ENCODE results near the gene NUP93. TPM values are rescaled to one million over a fixed set of nuclear protein-coding genes. Genes with fewer than 3 reads are reported as not detected.

The NUP93 gene
- total and polyA plus RNA-seq, 9 of the 15 experiments (the other 6 are each of a cell fraction or from before 2014, with no cell fraction given) = 92.0 to 162 (median 121) TPM

GRCh38 chr16:56765949-56766348, 36.0 kb downstream of the NUP93 start:
- Histone ChIP-seq H4K20me1 (replicated peaks; ENCODE audit: control insufficient read depth, insufficient read depth, low read length) (no peaks in the 10 kb centered on the region), H3K27me3 (ENCODE audit: control insufficient read depth in 2 of 2, insufficient read depth in 2 of 2, low read length in 2 of 2) (no peaks in the 10 kb centered on the region), H2AFZ (ENCODE audit: low read depth, low read length) (no peak overlapping the region), H3K9ac (ENCODE audit: insufficient read depth in 1 of 2, low read depth in 2 of 2, low read length in 2 of 2) (no peak overlapping the region), H3K36me3 (ENCODE audit: control insufficient read depth, insufficient read depth, low read length) (peaks cover 50% of the 10 kb centered on the region), H3K4me1 (replicated peaks in 1 of 2; ENCODE audit: control insufficient read depth in 2 of 2, insufficient read depth in 2 of 2, low read length in 2 of 2) (peaks cover 0 to 20% of the 10 kb centered on the region in 2 experiments; a peak in 2 of 5 replicates), H3K79me2 (ENCODE audit: control insufficient read depth, insufficient read depth, low read length) (peaks cover 10% of the 10 kb centered on the region), H3K4me2 (ENCODE audit: insufficient read depth, low read length) (no peak overlapping the region), H3K27ac (ENCODE audit: extremely low read depth, low read depth, low read length) (no peak overlapping the region), H3K4me3 (no peak overlapping the region), H3K9me3 (replicated peaks; ENCODE audit: control insufficient read depth, insufficient read depth, low read depth, low read length) (no peaks in the 10 kb centered on the region), H3K9me1 (ENCODE audit: control insufficient read depth, insufficient read depth, low read length) (no peaks in the 10 kb centered on the region)
- ChIA-PET POLR2A (interaction anchor here (0.6 kb wide), 1 partner anchor 9 kb away, joined by 3 read pairs; no protein-coding TSS in a partner anchor), CTCF (ENCODE audit: low intra/inter-chr PET ratio) (interaction anchor here (0.6 kb wide), 1 partner anchor 29 kb away, joined by 3 read pairs; no protein-coding TSS in a partner anchor)
- FAIRE-seq (no peak), ATAC-seq (no peak), DNase-seq (ENCODE audit: extremely low read depth in 1 of 4, low spot score in 3 of 4) (no peak)
- intact Hi-C loops (cut with micrococcal nuclease) (no loop called here), in situ Hi-C loops (cut with MboI) (no loop called here)
- 89% methylated on average over 4 of the region's 4 CpGs for WGBS (ENCODE audit: insufficient coverage, low coverage, missing lambda C conversion rate)
- no TSS peak for BruUV-seq (replicated peaks)
- no peak for TF ChIP-seq DMBX1 (CRISPR knock-in tag; IDR thresholded peaks at IDR 0.05; ENCODE audit: borderline replicate concordance)
- no peak for TF ChIP-seq THRB (CRISPR knock-in tag; conservative IDR thresholded peaks at IDR 0.05)
- no peak for TF ChIP-seq ZNF143 (CRISPR knock-in tag; IDR thresholded peaks at IDR 0.05)
- TF ChIP-seq, protein P1, sequence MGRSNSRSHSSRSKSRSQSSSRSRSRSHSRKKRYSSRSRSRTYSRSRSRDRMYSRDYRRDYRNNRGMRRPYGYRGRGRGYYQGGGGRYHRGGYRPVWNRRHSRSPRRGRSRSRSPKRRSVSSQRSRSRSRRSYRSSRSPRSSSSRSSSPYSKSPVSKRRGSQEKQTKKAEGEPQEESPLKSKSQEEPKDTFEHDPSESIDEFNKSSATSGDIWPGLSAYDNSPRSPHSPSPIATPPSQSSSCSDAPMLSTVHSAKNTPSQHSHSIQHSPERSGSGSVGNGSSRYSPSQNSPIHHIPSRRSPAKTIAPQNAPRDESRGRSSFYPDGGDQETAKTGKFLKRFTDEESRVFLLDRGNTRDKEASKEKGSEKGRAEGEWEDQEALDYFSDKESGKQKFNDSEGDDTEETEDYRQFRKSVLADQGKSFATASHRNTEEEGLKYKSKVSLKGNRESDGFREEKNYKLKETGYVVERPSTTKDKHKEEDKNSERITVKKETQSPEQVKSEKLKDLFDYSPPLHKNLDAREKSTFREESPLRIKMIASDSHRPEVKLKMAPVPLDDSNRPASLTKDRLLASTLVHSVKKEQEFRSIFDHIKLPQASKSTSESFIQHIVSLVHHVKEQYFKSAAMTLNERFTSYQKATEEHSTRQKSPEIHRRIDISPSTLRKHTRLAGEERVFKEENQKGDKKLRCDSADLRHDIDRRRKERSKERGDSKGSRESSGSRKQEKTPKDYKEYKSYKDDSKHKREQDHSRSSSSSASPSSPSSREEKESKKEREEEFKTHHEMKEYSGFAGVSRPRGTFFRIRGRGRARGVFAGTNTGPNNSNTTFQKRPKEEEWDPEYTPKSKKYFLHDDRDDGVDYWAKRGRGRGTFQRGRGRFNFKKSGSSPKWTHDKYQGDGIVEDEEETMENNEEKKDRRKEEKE (IDR thresholded peaks at IDR 0.05; ENCODE audit: borderline replicate concordance in 1 of 2, control insufficient read depth in 1 of 2, low read depth in 2 of 2, low read length in 1 of 2) = no peak
- TF ChIP-seq GTF3C2 (IDR thresholded peaks at IDR 0.05; ENCODE audit: borderline replicate concordance, extremely low read depth, insufficient read length) = no peak
- no peak for TF ChIP-seq GATAD2B (IDR thresholded peaks at IDR 0.05; ENCODE audit: borderline replicate concordance)
- TF ChIP-seq RBM22 (IDR thresholded peaks at IDR 0.05; ENCODE audit: low read depth, low read length, poor library complexity, severe bottlenecking) = no peak
- TF ChIP-seq MYNN (IDR thresholded peaks at IDR 0.05) = no peak
- TF ChIP-seq MYNN (CRISPR knock-in tag; IDR thresholded peaks at IDR 0.05) = no peak
- TF ChIP-seq TFE3 (CRISPR knock-in tag; IDR thresholded peaks at IDR 0.05) = no peak
- TF ChIP-seq ZNF668 (CRISPR knock-in tag; IDR thresholded peaks at IDR 0.05) = no peak
- TF ChIP-seq YY1 (IDR thresholded peaks at IDR 0.05; ENCODE audit: borderline replicate concordance in 1 of 3, control insufficient read depth in 1 of 3, extremely low read depth in 1 of 3, insufficient read depth in 3 of 3, insufficient read length in 1 of 3, insufficient replicate concordance in 2 of 3, low read depth in 1 of 3, low read length in 2 of 3) = no peak

All from K562 (cell line).